ENCODE data around the gene TRIM5. TPM values are rescaled to one million over a fixed set of nuclear protein-coding genes. Genes with fewer than 3 reads are reported as not detected.
"Not testable (repeated sequence)": the region's sequence is repeated elsewhere in the genome, so short reads cannot be mapped to it uniquely, and the experiment has no call there.

Gene TRIM5
- total RNA-seq, 1 donor from 2014 or later = 12.5 TPM

- no peaks in the 10 kb centered on the region for H3K36me3 ChIP-seq (ENCODE audit: control insufficient read depth in 3 of 3, insufficient read depth in 3 of 3, low read length in 3 of 3)
- peak overlapping the region; percentile 35 to 52 (median 52) for H3K9ac ChIP-seq (ENCODE audit: low read depth in 1 of 3, low read length in 3 of 3)
- peaks cover 0 to 7% (median 0%) of the 10 kb centered on the region in 3 donors for H3K4me1 ChIP-seq (ENCODE audit: control insufficient read depth in 3 of 3, insufficient read depth in 3 of 3, low read length in 3 of 3)
- peak overlapping the region; percentile 62 to 64 (median 63) for H3K4me3 ChIP-seq (ENCODE audit: low read length in 3 of 3)
- H3K27me3 ChIP-seq (ENCODE audit: control insufficient read depth in 3 of 3, insufficient read depth in 3 of 3, low read length in 3 of 3) = no peaks in the 10 kb centered on the region
- no peaks in the 10 kb centered on the region for H3K9me3 ChIP-seq (ENCODE audit: control insufficient read depth in 3 of 3, low read length in 3 of 3)
- peak overlapping the region; percentile 83 for H3K27ac ChIP-seq (ENCODE audit: low read depth, low read length)
These were observed 5.9 kb upstream of the TRIM5 start for GRCh38 chr11:5690736-5691135.

- H3K27me3 ChIP-seq (ENCODE audit: control insufficient read depth in 3 of 3, insufficient read depth in 3 of 3, low read length in 3 of 3) = no peaks in the 10 kb centered on the region
- no peaks in the 10 kb centered on the region for H3K36me3 ChIP-seq (ENCODE audit: control insufficient read depth in 3 of 3, insufficient read depth in 3 of 3, low read length in 3 of 3)
- no peaks in the 10 kb centered on the region for H3K9me3 ChIP-seq (ENCODE audit: control insufficient read depth in 3 of 3, low read length in 3 of 3)
- H3K27ac ChIP-seq (ENCODE audit: low read depth, low read length) = peak overlapping the region; percentile 83
- peak overlapping the region; percentile 52 to 60 (median 52) for H3K9ac ChIP-seq (ENCODE audit: low read depth in 1 of 3, low read length in 3 of 3)
- H3K4me1 ChIP-seq (ENCODE audit: control insufficient read depth in 3 of 3, insufficient read depth in 3 of 3, low read length in 3 of 3) = peaks cover 0 to 7% (median under 1%) of the 10 kb centered on the region in 3 donors
- peak overlapping the region; percentile 62 to 64 (median 63) for H3K4me3 ChIP-seq (ENCODE audit: low read length in 3 of 3)
These were observed 5.3 kb upstream of the TRIM5 start for GRCh38 chr11:5690216-5690615.

- Histone ChIP-seq H3K9me3 (ENCODE audit: control insufficient read depth in 3 of 3, low read length in 3 of 3) (no peaks in the 10 kb centered on the region), H3K27ac (ENCODE audit: low read depth, low read length) (peak within 1 kb of the TSS; percentile 83), H3K4me3 (ENCODE audit: low read length in 3 of 3) (peak within 1 kb of the TSS; percentile 62 to 64 (median 63)), H3K4me1 (ENCODE audit: control insufficient read depth in 3 of 3, insufficient read depth in 3 of 3, low read length in 3 of 3) (peaks cover 0 to 7% (median 2%) of the 10 kb centered on the region in 3 donors), H3K27me3 (ENCODE audit: control insufficient read depth in 3 of 3, insufficient read depth in 3 of 3, low read length in 3 of 3) (no peaks in the 10 kb centered on the region), H3K9ac (ENCODE audit: low read depth in 1 of 3, low read length in 3 of 3) (peak within 1 kb of the TSS; percentile 52 to 60 (median 52)), H3K36me3 (ENCODE audit: control insufficient read depth in 3 of 3, insufficient read depth in 3 of 3, low read length in 3 of 3) (no peaks in the 10 kb centered on the region)
These were observed 4.7 kb upstream of the TRIM5 start, which contains the start of gene TRIM22 for GRCh38 chr11:5689551-5689983. TRIM22 (plus strand) TSS chr11:5689790; CDS start chr11:5696233, 6,443 bp downstream.

GRCh38 chr11:5688482-5688881 is 3.6 kb upstream of the TRIM5 start:
- Histone ChIP-seq H3K9ac (ENCODE audit: low read depth in 1 of 3, low read length in 3 of 3) (no peak overlapping the region), H3K27me3 (ENCODE audit: control insufficient read depth in 3 of 3, insufficient read depth in 3 of 3, low read length in 3 of 3) (no peaks in the 10 kb centered on the region), H3K4me3 (ENCODE audit: low read length in 3 of 3) (no peak overlapping the region), H3K9me3 (ENCODE audit: control insufficient read depth in 3 of 3, low read length in 3 of 3) (no peaks in the 10 kb centered on the region), H3K4me1 (ENCODE audit: control insufficient read depth in 3 of 3, insufficient read depth in 3 of 3, low read length in 3 of 3) (peaks cover 0 to 13% (median 2%) of the 10 kb centered on the region in 3 donors), H3K27ac (ENCODE audit: low read depth, low read length) (peak overlapping the region; percentile 83), H3K36me3 (ENCODE audit: control insufficient read depth in 3 of 3, insufficient read depth in 3 of 3, low read length in 3 of 3) (no peaks in the 10 kb centered on the region)

GRCh38 chr11:5686426-5686825 is 1.6 kb upstream of the TRIM5 start:
- H3K4me1 ChIP-seq (ENCODE audit: control insufficient read depth in 3 of 3, insufficient read depth in 3 of 3, low read length in 3 of 3) = peaks cover 0 to 13% (median 2%) of the 10 kb centered on the region in 3 donors
- H3K36me3 ChIP-seq (ENCODE audit: control insufficient read depth in 3 of 3, insufficient read depth in 3 of 3, low read length in 3 of 3) = no peaks in the 10 kb centered on the region
- H3K4me3 ChIP-seq (ENCODE audit: low read length in 3 of 3) = no peak overlapping the region
- no peak overlapping the region for H3K27ac ChIP-seq (ENCODE audit: low read depth, low read length)
- H3K9me3 ChIP-seq (ENCODE audit: control insufficient read depth in 3 of 3, low read length in 3 of 3) = no peaks in the 10 kb centered on the region
- no peaks in the 10 kb centered on the region for H3K27me3 ChIP-seq (ENCODE audit: control insufficient read depth in 3 of 3, insufficient read depth in 3 of 3, low read length in 3 of 3)
- no peak overlapping the region for H3K9ac ChIP-seq (ENCODE audit: low read depth in 1 of 3, low read length in 3 of 3)

GRCh38 chr11:5684036-5684645 is 733 bp downstream of the TRIM5 start:
- Histone ChIP-seq H3K27me3 (ENCODE audit: control insufficient read depth in 3 of 3, insufficient read depth in 3 of 3, low read length in 3 of 3) (no peaks in the 10 kb centered on the region), H3K27ac (ENCODE audit: low read depth, low read length) (peak overlapping the region; percentile 86), H3K4me3 (ENCODE audit: low read length in 3 of 3) (peak overlapping the region; percentile 77 to 81 (median 79)), H3K9me3 (ENCODE audit: control insufficient read depth in 3 of 3, low read length in 3 of 3) (no peaks in the 10 kb centered on the region), H3K36me3 (ENCODE audit: control insufficient read depth in 3 of 3, insufficient read depth in 3 of 3, low read length in 3 of 3) (peaks cover 0 to 9% (median 0%) of the 10 kb centered on the region in 3 donors), H3K4me1 (ENCODE audit: control insufficient read depth in 3 of 3, insufficient read depth in 3 of 3, low read length in 3 of 3) (peaks cover 0 to 5% (median 2%) of the 10 kb centered on the region in 3 donors), H3K9ac (ENCODE audit: low read depth in 1 of 3, low read length in 3 of 3) (peak overlapping the region; percentile 75 to 83 (median 80))

GRCh38 chr11:5683620-5684019 is 1.3 kb downstream of the TRIM5 start:
- H3K9ac ChIP-seq (ENCODE audit: low read depth in 1 of 3, low read length in 3 of 3); H3K4me1 ChIP-seq (ENCODE audit: control insufficient read depth in 3 of 3, insufficient read depth in 3 of 3, low read length in 3 of 3); H3K9me3 ChIP-seq (ENCODE audit: control insufficient read depth in 3 of 3, low read length in 3 of 3); H3K27me3 ChIP-seq (ENCODE audit: control insufficient read depth in 3 of 3, insufficient read depth in 3 of 3, low read length in 3 of 3); H3K4me3 ChIP-seq (ENCODE audit: low read length in 3 of 3); H3K27ac ChIP-seq (ENCODE audit: low read depth, low read length): not testable (repeated sequence)
- peaks cover 0 to 13% (median under 1%) of the 10 kb centered on the region in 3 donors for H3K36me3 ChIP-seq (ENCODE audit: control insufficient read depth in 3 of 3, insufficient read depth in 3 of 3, low read length in 3 of 3)

- H3K9me3 ChIP-seq (ENCODE audit: control insufficient read depth in 3 of 3, low read length in 3 of 3); H3K4me1 ChIP-seq (ENCODE audit: control insufficient read depth in 3 of 3, insufficient read depth in 3 of 3, low read length in 3 of 3); H3K27ac ChIP-seq (ENCODE audit: low read depth, low read length); H3K9ac ChIP-seq (ENCODE audit: low read depth in 1 of 3, low read length in 3 of 3); H3K27me3 ChIP-seq (ENCODE audit: control insufficient read depth in 3 of 3, insufficient read depth in 3 of 3, low read length in 3 of 3); H3K4me3 ChIP-seq (ENCODE audit: low read length in 3 of 3): not testable (repeated sequence)
- peaks cover 0 to 18% (median 7%) of the 10 kb centered on the region in 3 donors for H3K36me3 ChIP-seq (ENCODE audit: control insufficient read depth in 3 of 3, insufficient read depth in 3 of 3, low read length in 3 of 3)
These were observed 1.9 kb downstream of the TRIM5 start for GRCh38 chr11:5682890-5683441.

GRCh38 chr11:5679811-5680210 is 5.1 kb downstream of the TRIM5 start:
- Histone ChIP-seq H3K36me3 (ENCODE audit: control insufficient read depth in 3 of 3, insufficient read depth in 3 of 3, low read length in 3 of 3) (peaks cover 0 to 19% (median 7%) of the 10 kb centered on the region in 3 donors), H3K9me3 (ENCODE audit: control insufficient read depth in 3 of 3, low read length in 3 of 3) (no peaks in the 10 kb centered on the region), H3K27ac (ENCODE audit: low read depth, low read length) (no peak overlapping the region), H3K4me1 (ENCODE audit: control insufficient read depth in 3 of 3, insufficient read depth in 3 of 3, low read length in 3 of 3) (peaks cover 0 to 5% (median 0%) of the 10 kb centered on the region in 3 donors), H3K27me3 (ENCODE audit: control insufficient read depth in 3 of 3, insufficient read depth in 3 of 3, low read length in 3 of 3) (no peaks in the 10 kb centered on the region), H3K9ac (ENCODE audit: low read depth in 1 of 3, low read length in 3 of 3) (no peak overlapping the region), H3K4me3 (ENCODE audit: low read length in 3 of 3) (no peak overlapping the region)

GRCh38 chr11:5674391-5674790 is 10.5 kb downstream of the TRIM5 start:
- Histone ChIP-seq H3K27me3 (ENCODE audit: control insufficient read depth in 3 of 3, insufficient read depth in 3 of 3, low read length in 3 of 3) (no peaks in the 10 kb centered on the region), H3K9ac (ENCODE audit: low read depth in 1 of 3, low read length in 3 of 3) (no peak overlapping the region), H3K4me3 (ENCODE audit: low read length in 3 of 3) (no peak overlapping the region), H3K36me3 (ENCODE audit: control insufficient read depth in 3 of 3, insufficient read depth in 3 of 3, low read length in 3 of 3) (peaks cover 0 to 16% (median 12%) of the 10 kb centered on the region in 3 donors), H3K9me3 (ENCODE audit: control insufficient read depth in 3 of 3, low read length in 3 of 3) (no peaks in the 10 kb centered on the region), H3K4me1 (ENCODE audit: control insufficient read depth in 3 of 3, insufficient read depth in 3 of 3, low read length in 3 of 3) (no peaks in the 10 kb centered on the region), H3K27ac (ENCODE audit: low read depth, low read length) (no peak overlapping the region)
